GM12878 (cell line): Measurements from ENCODE around the gene CANT1.

Experiments used
- CBX5 ChIP-seq: sonication (generic); IDR thresholded peaks from 2 replicates; pipeline ENCODE4 v1.6.1; 2016; ENCODE audit warnings: low read depth, moderate library complexity, mild to moderate bottlenecking, inconsistent platforms
- CHD4 ChIP-seq: fragments of 200-600 bp; sonication (generic); IDR thresholded peaks from 2 replicates; pipeline ENCODE4 v1.6.1; 2016; ENCODE audit warnings: mild to moderate bottlenecking
- CTCF ChIP-seq, 3 experiments: IDR thresholded peaks in 2 of 3; conservative IDR thresholded peaks in 1 of 3; 2 replicates each; pipeline ENCODE4 v1.5.1; 2011; ENCODE audit warnings: low read depth in 3 of 3, low read length in 3 of 3, mild to moderate bottlenecking in 3 of 3, control low read depth in 2 of 3, moderate library complexity in 2 of 3, inconsistent platforms in 1 of 3, mixed read lengths in 1 of 3; ENCODE audit not compliant: control insufficient read depth in 2 of 3, insufficient read depth in 1 of 3; ENCODE audit errors: extremely low read depth in 1 of 3
- FOXM1 ChIP-seq: IDR thresholded peaks from 2 replicates; pipeline ENCODE4 v1.6.1; 2012; ENCODE audit warnings: low read depth, mild to moderate bottlenecking, inconsistent platforms, low read length, moderate library complexity
- GABPA ChIP-seq: IDR thresholded peaks from 2 replicates; pipeline ENCODE4 v1.6.1; 2014; ENCODE audit warnings: antibody characterized with exemption, low read depth, mild to moderate bottlenecking, inconsistent platforms
- HDAC2 ChIP-seq: fragments of 200-600 bp; sonication (generic); IDR thresholded peaks from 2 replicates; pipeline ENCODE4 v1.6.1; 2017
- IRF4 ChIP-seq: IDR thresholded peaks from 2 replicates; pipeline ENCODE4 v1.6.1; 2011; ENCODE audit warnings: low read depth, low read length
- MAX ChIP-seq: IDR thresholded peaks from 2 replicates; pipeline ENCODE4 v1.6.1; 2012; ENCODE audit warnings: low read depth, low read length, improper control_type of control experiment
- MYC ChIP-seq: IDR thresholded peaks from 2 replicates; pipeline ENCODE4 v1.6.1; 2011; ENCODE audit warnings: mild to moderate bottlenecking, low read length, moderate library complexity, inconsistent platforms; ENCODE audit not compliant: insufficient read depth, insufficient replicate concordance, insufficient read length, severe bottlenecking
- POLR2A ChIP-seq: IDR thresholded peaks from 2 replicates; pipeline ENCODE4 v1.6.1; 2011; ENCODE audit warnings: low read depth, mild to moderate bottlenecking, low read length
- POU2F2 ChIP-seq: IDR thresholded peaks from 3 replicates; pipeline ENCODE4 v1.6.1; 2011; ENCODE audit warnings: low read depth, mild to moderate bottlenecking, low read length, borderline replicate concordance
- USF2 ChIP-seq: IDR thresholded peaks from 2 replicates; pipeline ENCODE4 v1.6.1; 2011; ENCODE audit warnings: low read depth, low read length, improper control_type of control experiment, borderline replicate concordance
- YY1 ChIP-seq: IDR thresholded peaks from 2 replicates; pipeline ENCODE4 v1.6.1; 2011; ENCODE audit warnings: low read depth, mild to moderate bottlenecking, low read length

- TF ChIP-seq GABPA (no peak), POLR2A (no peak), POU2F2 (no peak), CBX5 (no peak), IRF4 (no peak), FOXM1 (no peak), YY1 (no peak), CTCF (IDR thresholded peaks at IDR 0.05 in 2 of 3, conservative IDR thresholded peaks at IDR 0.05 in 1 of 3; ENCODE audit: control insufficient read depth in 2 of 3, extremely low read depth in 1 of 3, insufficient read depth in 1 of 3, low read depth in 3 of 3, low read length in 3 of 3) (no peak), MYC (no peak), HDAC2 (no peak), CHD4 (no peak), USF2 (no peak), MAX (no peak)
These were observed 32.0 kb downstream of the CANT1 start for GRCh38 chr17:78977681-78977943.
